AG04449 (cell line): ENCODE data around the gene ARHGAP18.
"Not testable (repeated sequence)": the region's sequence is repeated elsewhere in the genome, so short reads cannot be mapped to it uniquely, and the experiment has no call there.

ENCODE experiments used
- CTCF ChIA-PET: fragments of 350-600 bp; formaldehyde crosslinking; extraction: SDS; loops from one replicate; lab custom pipeline; 2021; ENCODE audit warnings: antibody characterized with exemption; lab: Yijun Ruan, JAX
- POLR2A ChIA-PET: fragments of 400-600, 350-600 bp; formaldehyde crosslinking; extraction: SDS; loops from one replicate; lab custom pipeline; 2020; ENCODE audit warnings: antibody characterized with exemption, inconsistent platforms; lab: Yijun Ruan, JAX
- DNase-seq: peaks from one replicate; pipeline ENCODE4 v3.0.0-alpha.2; 2010; ENCODE audit warnings: low read depth, low spot score
- H3K4me3 ChIP-seq: 2 replicates; pipeline ENCODE4 v1.5.1; 2011; ENCODE audit warnings: low read depth, mild to moderate bottlenecking, control low read depth, low read length
- CTCF ChIP-seq: IDR thresholded peaks from one replicate; pipeline ENCODE4 v1.5.1; 2011; ENCODE audit warnings: mild to moderate bottlenecking, moderate library complexity, low read length, control low read depth, inconsistent platforms; ENCODE audit not compliant: insufficient read depth; ENCODE audit errors: missing control alignments

ARHGAP18 gene

GRCh38 chr6:129586815-129587214 is 123.2 kb downstream of the ARHGAP18 start:
- no peak overlapping the region for H3K4me3 ChIP-seq
- POLR2A ChIA-PET: no interaction called here
- DNase-seq: no peak
- CTCF ChIA-PET: interaction anchor here (0.7 to 1.0 kb wide), 3 partner anchors 11 to 89 kb away, joined by 3 to 5 read pairs (median 4); no protein-coding TSS in a partner anchor
- no peak for TF ChIP-seq CTCF

- POLR2A ChIA-PET: interaction anchor here (0.5 kb wide), 1 partner anchor 24 kb away, joined by 5 read pairs; no protein-coding TSS in a partner anchor
These were observed 126.1 kb downstream of the ARHGAP18 start for GRCh38 chr6:129583866-129584265.

GRCh38 chr6:129578315-129578714 is 131.7 kb downstream of the ARHGAP18 start:
- no peak for TF ChIP-seq CTCF
- ChIA-PET CTCF (interaction anchor here (1.0 to 8.3 kb wide), 7 partner anchors 10 to 203 kb away, joined by 3 to 144 read pairs (median 3); no protein-coding TSS in a partner anchor), POLR2A (no interaction called here)
- H3K4me3 ChIP-seq: no peak overlapping the region
- no peak for DNase-seq

More at GRCh38 chr6:129583866-129584265, 126.1 kb downstream of the ARHGAP18 start:
- DNase-seq: no peak
- no peak overlapping the region for H3K4me3 ChIP-seq
- no peak for TF ChIP-seq CTCF
- CTCF ChIA-PET: interaction anchor here (0.7 to 1.7 kb wide), 6 partner anchors 9 to 192 kb away, joined by 3 to 9 read pairs (median 4); no protein-coding TSS in a partner anchor

GRCh38 chr6:129577691-129578090 is 132.3 kb downstream of the ARHGAP18 start:
- CTCF ChIA-PET: interaction anchor here (1.0 to 8.3 kb wide), 7 partner anchors 11 to 203 kb away, joined by 3 to 144 read pairs (median 3); no protein-coding TSS in a partner anchor
- POLR2A ChIA-PET: no interaction called here
- no peak overlapping the region for H3K4me3 ChIP-seq
- DNase-seq: no peak
- TF ChIP-seq CTCF: no peak

- POLR2A ChIA-PET: no interaction called here
- CTCF ChIA-PET: interaction anchor here (1.3 to 8.3 kb wide), 3 partner anchors 11 to 76 kb away, joined by 3 to 144 read pairs (median 22); no protein-coding TSS in a partner anchor
- H3K4me3 ChIP-seq: no peak overlapping the region
- DNase-seq: no peak
- TF ChIP-seq CTCF: no peak
These were observed 133.5 kb downstream of the ARHGAP18 start for GRCh38 chr6:129576456-129576855.

- CTCF ChIA-PET: interaction anchor here (0.7 to 8.3 kb wide), 16 partner anchors 9 to 152 kb away, joined by 3 to 144 read pairs (median 3); no protein-coding TSS in a partner anchor
- H3K4me3 ChIP-seq: no peak overlapping the region
- POLR2A ChIA-PET: no interaction called here
- TF ChIP-seq CTCF: peak; percentile 52
- peak; percentile 19 for DNase-seq
These were observed 134.4 kb downstream of the ARHGAP18 start for GRCh38 chr6:129575378-129576118.

GRCh38 chr6:129574605-129575004 is 135.4 kb downstream of the ARHGAP18 start:
- POLR2A ChIA-PET, H3K4me3 ChIP-seq, DNase-seq: not testable (repeated sequence)
- CTCF ChIA-PET: interaction anchor here (0.7 to 8.3 kb wide), 17 partner anchors 9 to 153 kb away, joined by 3 to 144 read pairs (median 3); no protein-coding TSS in a partner anchor

GRCh38 chr6:129570929-129571328 is 139.0 kb downstream of the ARHGAP18 start:
- H3K4me3 ChIP-seq, DNase-seq, POLR2A ChIA-PET: not testable (repeated sequence)
- CTCF ChIA-PET: interaction anchor here (1.0 to 1.1 kb wide), 2 partner anchors 8 to 73 kb away, joined by 3 to 4 read pairs; no protein-coding TSS in a partner anchor
